Measurements from ENCODE around the gene ZNF609. TPM values are rescaled to one million over a fixed set of nuclear protein-coding genes. Genes with fewer than 3 reads are reported as not detected.

ZNF609 gene
- total RNA-seq, 1 donor from 2014 or later, result 21.7 TPM

DNA sequence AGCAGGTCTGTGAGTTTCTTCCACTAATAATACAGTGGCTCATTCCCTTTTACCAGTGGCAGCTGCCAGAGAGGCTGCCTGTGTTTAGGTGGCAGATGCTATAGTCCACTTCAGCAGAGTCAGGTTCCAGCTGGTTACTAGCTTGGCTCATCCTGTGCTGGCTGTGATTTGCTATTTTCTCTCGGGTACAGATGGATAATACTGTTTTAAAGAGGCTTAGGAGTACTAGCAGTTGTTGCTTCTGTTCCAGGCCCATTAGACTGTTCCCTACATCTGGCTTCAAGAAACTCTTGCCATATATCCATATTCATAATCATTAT lies 41.0 kb downstream of the ZNF609 start:
- DNase-seq (ENCODE audit: low read depth, low spot score), result no peak

- no peak for DNase-seq (ENCODE audit: low read depth, low spot score)
Measured at GRCh38 chr15:64502151-64502550, 41.8 kb downstream of the ZNF609 start.

- no peak for DNase-seq (ENCODE audit: low read depth, low spot score)
Measured at GRCh38 chr15:64502551-64502950, 42.2 kb downstream of the ZNF609 start.

- DNase-seq (ENCODE audit: low read depth, low spot score), result peak; percentile 62
Measured at GRCh38 chr15:64503197-64503596, 42.8 kb downstream of the ZNF609 start.

DNA sequence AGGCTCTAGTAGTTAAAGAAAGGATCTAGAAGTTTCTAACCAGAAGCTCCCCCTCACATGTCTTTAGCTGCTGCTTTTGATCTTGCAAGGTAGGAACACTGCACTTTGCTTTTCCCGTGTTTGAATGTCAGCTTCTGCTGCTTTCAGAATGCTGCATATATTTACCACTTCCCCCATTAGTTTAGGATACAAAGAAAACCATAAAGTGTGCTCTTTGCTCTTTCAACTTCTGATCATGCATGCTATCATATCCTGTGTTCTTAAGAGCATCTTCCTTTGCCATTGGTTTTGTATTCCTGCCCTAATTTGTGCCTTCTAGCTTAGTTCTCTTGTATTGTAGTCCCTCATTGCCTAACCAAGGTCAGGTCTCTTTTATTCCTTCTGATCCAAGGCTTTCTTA lies 43.3 kb downstream of the ZNF609 start:
- DNase-seq (ENCODE audit: low read depth, low spot score), result no peak

GRCh38 chr15:64507293-64507802 lies 47.0 kb downstream of the ZNF609 start:
- peak; percentile 65 for DNase-seq (ENCODE audit: low read depth, low spot score)

- DNase-seq (ENCODE audit: low read depth, low spot score), result no peak
Measured at GRCh38 chr15:64507845-64508244, 47.5 kb downstream of the ZNF609 start.

DNA sequence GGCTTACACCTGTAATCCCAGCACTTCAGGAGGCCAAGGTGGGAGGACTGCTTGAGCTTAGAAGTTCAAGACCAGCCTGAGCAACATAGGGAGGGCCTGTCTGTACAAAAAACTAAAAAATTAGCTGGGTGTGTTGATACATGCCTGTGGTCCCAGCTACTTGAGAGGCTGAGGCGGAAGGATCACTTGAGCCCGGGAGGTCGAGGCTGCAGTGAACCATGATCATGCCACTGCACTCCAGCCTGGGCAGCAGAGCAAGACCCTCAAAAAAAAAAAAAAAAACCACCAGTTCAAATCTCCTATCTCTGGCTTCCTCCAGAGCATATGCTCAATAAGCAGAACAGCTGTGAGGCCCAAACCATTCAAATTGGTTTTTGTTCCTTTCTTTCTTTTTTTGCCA lies 53.4 kb downstream of the ZNF609 start:
- DNase-seq (ENCODE audit: low read depth, low spot score), result no peak

GRCh38 chr15:64515196-64515595 lies 54.8 kb downstream of the ZNF609 start:
- no peak for DNase-seq (ENCODE audit: low read depth, low spot score)

DNA sequence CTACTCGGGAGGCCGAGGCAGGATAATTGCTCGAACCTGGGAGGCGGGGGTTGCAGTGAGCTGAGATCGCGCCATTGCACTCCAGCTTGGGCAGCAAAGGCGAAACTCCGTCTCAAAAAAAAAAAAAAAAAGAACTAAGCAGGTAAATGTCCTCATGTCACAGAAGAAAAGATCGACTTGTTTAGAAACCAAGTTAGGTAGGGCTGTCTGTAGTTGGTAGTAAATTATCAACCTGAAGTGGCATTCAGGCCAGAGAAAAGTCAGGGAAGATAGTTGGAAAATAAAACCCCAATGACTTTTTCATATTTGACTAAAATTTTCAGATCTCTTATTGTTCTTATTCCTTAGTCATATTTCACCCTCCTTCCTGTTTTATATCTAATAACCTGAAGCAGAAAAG lies 55.4 kb downstream of the ZNF609 start:
- DNase-seq (ENCODE audit: low read depth, low spot score), result no peak

DNA sequence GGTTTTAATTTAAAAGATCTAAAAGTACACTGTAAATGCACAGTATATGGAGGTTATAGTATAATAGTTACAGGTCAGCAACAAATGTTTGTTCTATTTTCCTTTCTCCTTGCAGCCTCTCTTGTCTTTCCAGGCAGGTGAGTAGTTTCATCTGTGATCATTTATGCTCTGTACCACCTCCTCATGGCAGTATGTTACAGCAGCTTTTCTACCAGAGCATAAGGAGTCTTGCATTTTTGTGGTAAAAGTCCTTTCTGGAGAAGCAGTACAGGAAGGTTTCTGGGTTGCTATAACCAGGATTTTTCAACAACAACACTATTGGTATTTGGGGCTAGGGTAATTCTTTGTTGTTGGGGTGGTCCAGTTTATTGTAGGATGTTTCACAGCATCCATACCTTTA lies 59.5 kb downstream of the ZNF609 start:
- no peak for DNase-seq (ENCODE audit: low read depth, low spot score)

DNA sequence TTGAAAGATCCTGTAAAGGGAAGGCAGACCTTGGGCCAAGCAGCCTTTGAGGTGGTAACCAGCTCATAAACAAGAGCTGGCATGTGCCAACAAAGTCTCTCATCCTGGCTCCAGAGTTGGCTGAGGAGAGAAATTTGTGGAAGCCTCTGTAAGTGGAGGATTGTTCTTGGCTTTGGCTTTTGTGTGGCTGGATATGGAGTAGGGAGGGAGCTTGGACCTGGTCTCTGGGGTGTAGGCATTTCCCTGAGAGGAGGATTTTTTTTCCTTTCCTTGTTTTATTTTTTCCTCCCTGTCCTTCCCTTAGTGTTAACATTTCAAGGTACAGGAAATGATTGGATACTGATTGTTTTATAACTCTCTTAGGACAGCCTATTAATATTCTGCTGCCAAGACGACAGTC lies 60.8 kb downstream of the ZNF609 start:
- DNase-seq (ENCODE audit: low read depth, low spot score), result no peak

- DNase-seq (ENCODE audit: low read depth, low spot score), result peak; percentile 62
Measured at GRCh38 chr15:64521726-64522164, 61.4 kb downstream of the ZNF609 start.

DNA sequence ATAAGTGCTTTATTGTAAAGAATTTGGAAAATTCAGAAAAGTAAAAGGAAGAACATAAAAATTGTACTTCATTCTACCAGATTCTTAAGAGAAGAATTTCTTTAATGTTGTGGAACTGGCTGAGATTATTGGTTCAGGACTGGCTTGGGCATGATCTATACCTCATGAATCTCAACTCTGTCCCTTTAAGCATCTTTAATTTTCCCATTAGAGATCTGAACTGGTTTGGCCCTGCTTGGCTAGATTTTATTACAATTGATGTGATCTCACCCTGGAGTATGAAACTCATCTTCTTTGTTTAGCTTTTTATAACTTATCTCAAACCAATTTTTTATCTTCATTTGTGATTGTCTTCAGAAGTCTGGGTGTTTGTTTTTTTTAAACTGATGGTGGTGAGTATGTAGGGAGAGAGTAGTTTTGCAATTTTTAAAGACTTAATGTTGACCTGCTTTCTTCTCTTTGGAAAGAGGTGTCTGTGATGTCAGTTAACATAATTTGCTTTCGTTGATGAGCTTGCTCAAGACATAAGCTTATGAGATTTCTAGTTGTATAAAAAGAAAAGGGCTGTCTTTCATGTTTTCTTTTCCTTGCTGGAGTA lies 61.9 kb downstream of the ZNF609 start:
- no peak for DNase-seq (ENCODE audit: low read depth, low spot score)

DNA sequence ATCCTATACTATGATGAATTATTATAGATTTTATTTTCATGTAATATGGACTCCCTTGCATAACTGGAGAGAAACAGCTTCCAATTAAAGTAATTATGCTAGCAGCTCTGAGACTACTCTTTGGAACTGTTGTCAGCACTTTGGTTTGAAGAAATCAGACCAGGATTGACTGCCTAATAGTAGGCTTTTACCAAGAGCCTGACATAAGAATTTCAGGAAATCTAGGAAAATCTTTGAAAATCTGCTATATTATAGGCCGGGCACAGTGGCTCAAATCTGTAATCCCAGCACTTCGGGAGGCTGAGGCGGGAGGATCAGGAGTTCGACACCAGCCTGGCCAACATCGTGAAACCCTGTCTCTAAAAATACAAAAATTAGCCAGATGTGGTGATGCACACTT lies 62.9 kb downstream of the ZNF609 start:
- DNase-seq (ENCODE audit: low read depth, low spot score), result no peak

DNA sequence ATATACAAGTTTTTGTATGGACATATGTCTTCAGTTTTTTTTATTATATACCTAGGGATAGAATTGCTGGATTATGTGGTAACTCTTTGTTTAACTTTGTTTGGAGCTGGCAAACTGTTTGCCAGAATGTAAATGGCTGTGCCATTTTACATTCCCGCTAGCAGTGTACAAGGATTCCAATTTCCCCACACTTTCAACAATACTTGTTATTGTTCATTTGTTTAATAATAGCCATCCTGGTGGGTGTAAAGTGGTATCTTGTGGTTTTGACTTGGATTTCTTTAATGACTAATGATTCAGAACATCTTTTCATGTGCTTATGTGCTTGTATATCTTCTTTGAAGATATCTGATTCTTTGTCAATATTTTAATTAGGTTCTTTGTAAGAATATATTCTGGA lies 64.4 kb downstream of the ZNF609 start:
- DNase-seq (ENCODE audit: low read depth, low spot score), result no peak

DNA sequence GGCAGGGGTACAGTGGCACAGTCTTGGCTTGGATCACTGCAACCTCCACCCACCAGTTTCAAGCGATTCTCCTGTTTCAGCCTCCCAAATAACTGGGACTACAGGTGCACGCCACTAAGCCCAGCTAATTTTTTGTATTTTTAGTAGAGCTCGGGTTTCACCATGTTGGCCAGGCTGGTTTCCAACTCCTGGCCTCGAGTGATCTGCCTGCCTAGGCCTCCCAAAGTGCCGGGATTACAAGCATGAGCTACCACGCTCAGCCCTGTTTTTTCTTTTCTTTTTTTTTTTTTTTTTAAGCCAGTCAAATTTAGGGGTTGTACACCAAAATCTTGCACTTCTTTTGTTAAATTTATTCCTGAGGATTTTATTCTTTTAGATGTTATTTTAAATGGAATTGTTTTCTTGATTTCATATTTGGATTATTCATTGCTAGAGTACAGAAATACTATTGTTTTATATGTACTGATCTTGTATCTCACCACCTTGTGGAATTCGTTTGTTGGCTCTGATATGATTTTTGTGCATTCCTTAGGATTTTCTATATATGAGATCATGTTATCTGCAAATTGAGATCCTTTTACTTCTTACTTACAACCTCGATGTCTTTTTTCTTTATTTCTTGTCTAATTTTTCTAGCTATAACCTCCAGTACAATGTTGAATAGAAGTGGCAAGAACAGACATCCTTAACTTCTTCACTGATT lies 65.6 kb downstream of the ZNF609 start:
- DNase-seq (ENCODE audit: low read depth, low spot score), result no peak

DNA sequence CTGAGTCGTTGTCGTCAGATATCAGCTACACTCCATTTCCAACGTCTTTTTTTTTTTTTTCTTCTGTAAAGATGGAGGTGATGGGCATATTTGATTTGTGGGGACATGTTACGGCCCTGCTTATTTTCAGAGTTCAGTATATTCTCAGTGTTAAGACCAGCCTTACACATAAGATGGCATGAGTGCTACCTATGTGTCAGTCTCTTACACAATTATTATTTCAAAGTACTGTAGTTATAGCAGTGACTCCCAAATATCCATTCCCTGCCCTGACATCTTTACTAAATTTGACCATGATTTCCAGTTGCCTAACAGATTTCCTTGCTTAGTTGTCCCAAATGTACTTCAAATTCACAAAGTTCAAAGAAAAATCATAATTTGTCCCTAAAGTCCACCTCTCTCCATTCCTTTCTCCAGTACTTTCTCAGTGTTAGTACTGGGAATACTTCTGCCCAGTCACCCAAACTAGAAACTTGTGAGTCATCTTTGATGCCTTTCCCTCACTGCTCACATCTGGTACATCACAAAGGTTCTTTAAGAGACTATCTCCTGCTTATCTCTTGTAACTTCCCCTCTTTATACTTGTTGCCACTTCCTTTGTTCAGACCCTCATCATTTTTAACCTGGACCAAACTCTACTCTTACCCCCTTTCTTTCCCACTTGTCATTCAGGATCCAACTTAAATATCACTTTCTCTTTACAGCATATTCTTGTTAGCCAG lies 67.0 kb downstream of the ZNF609 start:
- no peak for DNase-seq (ENCODE audit: low read depth, low spot score)

GRCh38 chr15:64528871-64529270 lies 68.5 kb downstream of the ZNF609 start:
- DNase-seq (ENCODE audit: low read depth, low spot score), result no peak

- DNase-seq (ENCODE audit: low read depth, low spot score), result no peak
Measured at GRCh38 chr15:64530472-64530871, 70.1 kb downstream of the ZNF609 start.

GRCh38 chr15:64530918-64531317 lies 70.5 kb downstream of the ZNF609 start:
- no peak for DNase-seq (ENCODE audit: low read depth, low spot score)

- no peak for DNase-seq (ENCODE audit: low read depth, low spot score)
Measured at GRCh38 chr15:64532521-64533315, 72.3 kb downstream of the ZNF609 start.
